ENCODE measurements around the gene PKP4.

PKP4 gene

GRCh38 chr2:158498043-158498748, 41.4 kb downstream of the PKP4 start:
- no peak for DNase-seq (ENCODE audit: low read depth in 1 of 2, low spot score in 1 of 2)

- no peak for DNase-seq (ENCODE audit: low read depth in 1 of 2, low spot score in 1 of 2)
Measured at GRCh38 chr2:158498749-158499136, 42.0 kb downstream of the PKP4 start.

GRCh38 chr2:158499383-158499782, 42.6 kb downstream of the PKP4 start:
- no peak for DNase-seq (ENCODE audit: low read depth in 1 of 2, low spot score in 1 of 2)

GRCh38 chr2:158500333-158500732, 43.6 kb downstream of the PKP4 start:
- DNase-seq (ENCODE audit: low read depth in 1 of 2, low spot score in 1 of 2): no peak

- DNase-seq (ENCODE audit: low read depth in 1 of 2, low spot score in 1 of 2): no peak
Measured at GRCh38 chr2:158501301-158501700, 44.5 kb downstream of the PKP4 start.

GRCh38 chr2:158502974-158503373, 46.2 kb downstream of the PKP4 start:
- no peak for DNase-seq (ENCODE audit: low read depth in 1 of 2, low spot score in 1 of 2)

GRCh38 chr2:158504088-158504487, 47.3 kb downstream of the PKP4 start:
- no peak for DNase-seq (ENCODE audit: low read depth in 1 of 2, low spot score in 1 of 2)

- DNase-seq (ENCODE audit: low read depth in 1 of 2, low spot score in 1 of 2): no peak
Measured at GRCh38 chr2:158505448-158505934, 48.7 kb downstream of the PKP4 start.

- no peak for DNase-seq (ENCODE audit: low read depth in 1 of 2, low spot score in 1 of 2)
Measured at GRCh38 chr2:158507141-158507540, 50.4 kb downstream of the PKP4 start.

- no peak for DNase-seq (ENCODE audit: low read depth in 1 of 2, low spot score in 1 of 2)
Measured at GRCh38 chr2:158507679-158508078, 50.9 kb downstream of the PKP4 start.

- DNase-seq (ENCODE audit: low read depth in 1 of 2, low spot score in 1 of 2): no peak
Measured at GRCh38 chr2:158509928-158510797, 53.4 kb downstream of the PKP4 start.

- no peak for DNase-seq (ENCODE audit: low read depth in 1 of 2, low spot score in 1 of 2)
Measured at GRCh38 chr2:158510887-158511286, 54.1 kb downstream of the PKP4 start.

GRCh38 chr2:158511706-158512105, 55.0 kb downstream of the PKP4 start:
- no peak for DNase-seq (ENCODE audit: low read depth in 1 of 2, low spot score in 1 of 2)

GRCh38 chr2:158512323-158512722, 55.6 kb downstream of the PKP4 start:
- DNase-seq (ENCODE audit: low read depth in 1 of 2, low spot score in 1 of 2): no peak

- no peak for DNase-seq (ENCODE audit: low read depth in 1 of 2, low spot score in 1 of 2)
Measured at GRCh38 chr2:158513841-158514240, 57.1 kb downstream of the PKP4 start.

- DNase-seq (ENCODE audit: low read depth in 1 of 2, low spot score in 1 of 2): no peak
Measured at GRCh38 chr2:158518084-158518483, 61.3 kb downstream of the PKP4 start.

- no peak for DNase-seq (ENCODE audit: low read depth in 1 of 2, low spot score in 1 of 2)
Measured at GRCh38 chr2:158519481-158519880, 62.7 kb downstream of the PKP4 start.

- no peak for DNase-seq (ENCODE audit: low read depth in 1 of 2, low spot score in 1 of 2)
Measured at GRCh38 chr2:158529379-158530259, 72.9 kb downstream of the PKP4 start.

GRCh38 chr2:158530829-158531228, 74.1 kb downstream of the PKP4 start:
- no peak for DNase-seq (ENCODE audit: low read depth in 1 of 2, low spot score in 1 of 2)

GRCh38 chr2:158533009-158533408, 76.3 kb downstream of the PKP4 start:
- no peak for DNase-seq (ENCODE audit: low read depth in 1 of 2, low spot score in 1 of 2)
